Ectodermal cell (in vitro differentiated cells): ENCODE measurements around the gene PLIN3.
A peak's percentile ranks its signal among the peaks of the same experiment; 100 is the strongest.
"Not testable (repeated sequence)": the region's sequence is repeated elsewhere in the genome, so short reads cannot be mapped to it uniquely, and the experiment has no call there.

Source experiments
- H3K27ac ChIP-seq: 2 replicates; pipeline ENCODE4 v1.7.0; 2013; ENCODE audit warnings: mild to moderate bottlenecking, low read depth, low read length; ENCODE audit not compliant: insufficient read depth, poor library complexity, severe bottlenecking
- H3K27me3 ChIP-seq: 2 replicates; pipeline ENCODE4 v1.7.0; 2013; ENCODE audit warnings: mild to moderate bottlenecking, low read length; ENCODE audit not compliant: insufficient read depth, control insufficient read depth, poor library complexity, severe bottlenecking
- H3K36me3 ChIP-seq: one replicate; pipeline ENCODE4 v1.7.0; 2013; ENCODE audit warnings: low read length; ENCODE audit not compliant: control insufficient read depth, insufficient read depth
- H3K4me1 ChIP-seq: one replicate; pipeline ENCODE4 v1.7.0; 2013; ENCODE audit warnings: low read length; ENCODE audit not compliant: control insufficient read depth, insufficient read depth
- H3K4me3 ChIP-seq: 2 replicates; pipeline ENCODE4 v1.7.0; 2013; ENCODE audit warnings: low read depth, low read length, control low read depth; ENCODE audit not compliant: insufficient read depth
- H3K9me3 ChIP-seq: 2 replicates; pipeline ENCODE4 v1.7.0; 2013; ENCODE audit warnings: mild to moderate bottlenecking, low read length, moderate library complexity; ENCODE audit not compliant: control insufficient read depth
- WGBS, 2 experiments: methylation state at CpG; one replicate each; pipeline ENCODE4 v1.1.7; 2013; ENCODE audit warnings: missing lambda C conversion rate in 2 of 2; 5-methylcytosine and 5-hydroxymethylcytosine counted together

PLIN3 gene

DNA sequence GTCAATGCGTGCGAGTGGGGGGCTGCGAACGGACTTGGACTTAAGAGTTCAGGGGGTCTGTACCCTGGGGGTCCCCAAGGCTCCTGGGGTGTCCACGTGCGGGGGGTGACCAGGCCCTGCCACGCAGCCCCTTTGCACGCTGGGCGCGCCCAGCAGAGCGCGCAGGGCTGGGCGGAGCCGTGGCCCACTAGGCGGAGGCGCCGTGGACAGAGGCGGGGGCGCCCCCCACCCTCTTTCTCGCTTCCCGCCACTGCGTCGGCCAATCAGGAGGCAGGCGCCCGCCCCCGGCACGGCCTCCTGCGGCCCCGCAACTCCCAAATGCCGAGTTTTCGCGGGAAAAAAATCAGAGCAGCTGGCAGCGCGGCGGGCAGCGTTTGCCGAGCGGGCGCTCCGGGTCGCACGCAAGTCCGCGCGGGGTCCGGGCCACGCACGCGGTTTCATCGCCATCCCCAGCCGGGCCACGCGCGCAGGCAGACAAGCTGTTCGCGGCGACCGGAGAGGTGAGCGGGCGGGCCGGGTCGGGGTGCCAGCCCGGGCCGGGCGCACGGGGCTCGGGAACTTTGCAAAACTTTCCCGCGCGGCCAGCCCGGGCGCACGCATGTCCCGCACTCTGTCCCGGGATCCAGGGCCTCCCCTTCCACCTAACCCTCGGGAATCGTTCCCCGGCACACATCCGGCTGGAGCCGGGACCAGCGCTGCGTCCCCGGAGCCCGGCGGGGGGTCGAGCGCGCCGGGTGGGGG lies 41.9 kb upstream of the PLIN3 start, which contains the start of gene UHRF1:
TSS of gene UHRF1 (plus strand) at position 346 of the 741 bp plus-strand sequence. CDS start 1,385 bp downstream, outside the sequence.
- Histone ChIP-seq H3K27ac (no peak within 1 kb of the TSS), H3K36me3 (peaks cover 4% of the 10 kb centered on the region), H3K9me3 (no peaks in the 10 kb centered on the region), H3K27me3 (no peaks in the 10 kb centered on the region), H3K4me1 (peaks cover 21% of the 10 kb centered on the region), H3K4me3 (peak within 1 kb of the TSS; percentile 63)
- 5% methylated on average over 89 of the region's 89 CpGs for WGBS, 2 experiments

DNA sequence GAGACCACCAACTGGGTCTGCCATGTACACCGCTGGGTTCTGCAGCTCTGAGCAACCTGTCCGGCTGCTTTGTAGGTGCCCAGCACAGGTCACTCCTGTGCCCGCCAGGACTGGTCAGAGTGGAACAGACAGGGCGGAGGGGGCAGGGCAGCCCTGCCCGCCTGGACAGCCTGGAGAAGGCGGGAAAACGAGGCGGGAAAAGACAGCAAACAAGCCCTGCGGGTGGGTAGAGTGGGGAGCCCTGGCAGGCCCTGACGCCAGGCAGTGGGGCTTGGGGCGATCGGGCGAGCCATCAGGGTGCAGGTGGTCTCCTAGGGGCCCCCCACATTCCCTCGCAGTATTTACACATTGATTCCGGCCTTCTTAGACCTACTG lies 41.3 kb upstream of the PLIN3 start:
- Histone ChIP-seq H3K27ac (no peak overlapping the region), H3K4me3 (no peak overlapping the region), H3K27me3 (no peaks in the 10 kb centered on the region), H3K4me1 (peaks cover 18% of the 10 kb centered on the region), H3K9me3 (no peaks in the 10 kb centered on the region), H3K36me3 (no peaks in the 10 kb centered on the region)
- WGBS, 2 experiments, result 79 to 81% methylated on average over 15 of the region's 15 CpGs

DNA sequence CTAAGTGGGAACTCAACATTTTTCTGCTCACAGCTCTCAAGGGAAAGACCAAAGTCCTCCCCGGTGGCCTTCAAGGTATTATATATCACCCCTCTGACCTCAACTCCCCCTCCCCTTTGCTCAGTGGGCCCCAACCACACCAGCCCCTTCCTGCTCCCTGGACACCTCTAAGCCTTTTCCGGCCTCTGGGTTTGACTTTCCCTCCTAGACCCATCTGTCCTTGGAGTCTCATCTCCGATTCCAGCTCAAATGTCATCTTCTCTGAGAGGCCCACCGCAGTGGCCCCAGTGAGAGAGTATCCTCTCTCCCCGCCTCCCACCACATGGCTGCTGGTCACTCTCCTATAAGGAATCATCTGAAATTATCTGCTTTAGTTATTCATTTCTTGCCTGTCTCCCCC lies 40.9 kb upstream of the PLIN3 start:
- H3K27ac ChIP-seq, result no peak overlapping the region
- H3K4me3 ChIP-seq, result no peak overlapping the region
- 76 to 79% methylated on average over 5 of the region's 5 CpGs for WGBS, 2 experiments
- H3K4me1 ChIP-seq, result peaks cover 18% of the 10 kb centered on the region
- no peaks in the 10 kb centered on the region for H3K27me3 ChIP-seq
- no peaks in the 10 kb centered on the region for H3K36me3 ChIP-seq
- H3K9me3 ChIP-seq, result no peaks in the 10 kb centered on the region

DNA sequence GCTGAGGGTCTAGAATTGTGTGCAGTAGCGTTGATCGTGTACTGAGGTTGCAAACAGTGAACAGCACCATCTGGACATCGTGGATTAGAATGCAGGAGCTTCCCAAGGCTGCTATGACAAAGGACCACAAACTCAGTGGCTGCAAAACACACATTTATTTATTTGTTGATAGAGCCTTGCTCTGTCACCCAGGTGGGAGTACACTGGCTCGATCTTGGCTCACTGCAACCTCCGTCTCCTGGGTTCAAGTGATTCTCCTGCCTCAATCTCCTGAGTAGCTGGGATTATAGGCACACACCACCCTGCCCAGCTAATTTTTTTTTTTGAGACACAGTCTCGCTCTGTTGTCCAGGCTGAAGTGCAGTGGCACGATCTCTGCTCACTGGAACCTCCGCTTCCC lies 39.5 kb upstream of the PLIN3 start:
- 94 to 95% methylated on average over 8 of the region's 8 CpGs for WGBS, 2 experiments
- H3K36me3 ChIP-seq, result no peaks in the 10 kb centered on the region
- H3K27ac ChIP-seq, result no peak overlapping the region
- H3K4me1 ChIP-seq, result peaks cover 14% of the 10 kb centered on the region
- no peak overlapping the region for H3K4me3 ChIP-seq
- no peaks in the 10 kb centered on the region for H3K27me3 ChIP-seq
- H3K9me3 ChIP-seq, result no peaks in the 10 kb centered on the region

DNA sequence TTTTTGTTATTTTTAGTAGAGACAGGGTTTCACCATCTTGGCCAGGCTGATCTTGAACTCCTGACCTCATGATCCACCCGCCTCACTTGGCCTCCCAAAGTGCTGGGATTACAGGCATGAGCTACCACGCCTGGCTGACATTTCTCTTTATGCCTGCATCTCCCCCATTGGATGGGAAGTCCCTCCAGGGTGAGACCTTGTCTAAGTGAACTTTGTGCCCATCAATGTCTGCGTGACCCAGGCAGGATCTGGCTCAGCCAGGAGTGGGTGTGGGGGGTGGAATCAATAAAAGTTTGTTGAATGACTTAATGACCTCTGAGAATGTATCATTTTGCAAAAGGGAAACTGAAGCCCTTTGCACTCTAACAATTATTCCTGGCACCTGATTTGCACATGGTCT lies 37.0 kb upstream of the PLIN3 start:
- Histone ChIP-seq H3K27ac (no peak overlapping the region), H3K27me3 (no peaks in the 10 kb centered on the region), H3K36me3 (no peaks in the 10 kb centered on the region), H3K4me3 (no peak overlapping the region), H3K4me1 (no peaks in the 10 kb centered on the region), H3K9me3 (no peaks in the 10 kb centered on the region)
- 89 to 94% methylated on average over 3 of the region's 3 CpGs for WGBS, 2 experiments

DNA sequence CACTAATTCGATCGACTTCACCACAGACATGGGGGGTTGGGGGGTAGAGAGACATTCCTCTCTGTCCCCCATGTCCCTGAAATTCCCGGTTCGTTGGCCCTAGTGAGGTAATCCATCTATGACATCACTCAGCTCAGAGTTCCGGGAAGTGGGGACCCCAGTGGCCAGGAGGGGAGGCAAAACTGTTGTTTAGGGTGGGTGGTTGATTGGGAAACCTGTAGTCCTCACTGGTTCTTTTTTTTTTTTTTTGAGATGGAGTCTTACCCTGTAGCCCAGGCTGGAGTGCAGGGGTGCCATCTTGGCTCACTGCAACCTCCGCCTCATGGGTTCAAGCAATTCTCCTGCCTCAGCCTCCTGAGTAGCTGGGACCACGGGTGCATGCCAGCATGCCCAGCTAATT lies 35.3 kb upstream of the PLIN3 start, which contains the start of gene ARRDC5:
TSS of gene ARRDC5 (minus strand) at position 101 of the 400 bp plus-strand sequence. CDS start at position 30, 71 bp downstream.
- no peak within 1 kb of the TSS for H3K4me3 ChIP-seq
- no peaks in the 10 kb centered on the region for H3K36me3 ChIP-seq
- H3K27me3 ChIP-seq, result no peaks in the 10 kb centered on the region
- no peaks in the 10 kb centered on the region for H3K4me1 ChIP-seq
- WGBS, 2 experiments, result 90 to 91% methylated on average over 7 of the region's 7 CpGs
- H3K27ac ChIP-seq, result no peak within 1 kb of the TSS
- H3K9me3 ChIP-seq, result no peaks in the 10 kb centered on the region

DNA sequence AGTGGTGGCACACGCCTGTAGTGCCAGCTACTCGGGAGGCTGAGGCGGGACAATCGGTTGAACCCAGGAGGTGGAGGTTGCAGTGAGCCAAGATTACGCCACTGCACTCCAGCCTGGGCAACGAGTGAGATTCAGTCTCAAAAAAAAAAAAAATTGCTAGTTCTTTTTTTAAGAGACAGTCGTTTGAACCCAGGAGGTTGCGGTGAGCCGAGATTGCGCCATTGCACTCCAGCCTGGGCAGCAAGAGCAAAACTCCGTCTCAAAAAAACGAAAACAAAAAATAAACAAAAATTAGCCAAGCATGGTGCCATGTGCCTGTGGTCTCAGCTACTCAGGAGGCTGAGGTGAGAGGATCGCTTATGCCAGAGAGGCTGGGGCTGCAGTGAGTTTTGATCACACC lies 33.4 kb upstream of the PLIN3 start:
- 94 to 95% methylated on average over 13 of the region's 13 CpGs for WGBS, 2 experiments

DNA sequence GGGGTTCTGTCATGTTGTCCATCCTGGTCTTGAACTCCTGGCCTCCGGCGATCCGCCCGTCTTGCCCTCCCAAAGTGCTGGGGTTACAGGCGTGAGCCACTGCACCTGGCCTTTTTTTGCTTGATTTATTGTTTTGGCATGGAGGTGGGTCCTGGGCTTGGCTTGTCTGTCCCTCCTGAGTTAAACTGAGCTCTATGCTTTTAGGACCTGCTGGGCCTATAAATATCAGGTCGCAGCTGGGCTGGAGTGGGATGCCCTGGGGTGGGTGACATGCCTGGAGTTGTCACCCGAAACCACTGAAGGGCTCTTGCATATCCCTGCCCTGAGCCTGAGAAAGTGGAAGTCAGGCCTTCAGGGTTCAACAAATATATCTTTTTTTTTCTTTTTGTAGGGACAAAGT lies 29.7 kb upstream of the PLIN3 start:
- WGBS, 2 experiments, result 83 to 87% methylated on average over 7 of the region's 7 CpGs

More for the DNA sequence above, 33.4 kb upstream of the PLIN3 start:
- not testable (repeated sequence) for H3K27me3 ChIP-seq, H3K4me3 ChIP-seq, H3K27ac ChIP-seq, H3K4me1 ChIP-seq, H3K36me3 ChIP-seq, H3K9me3 ChIP-seq

DNA sequence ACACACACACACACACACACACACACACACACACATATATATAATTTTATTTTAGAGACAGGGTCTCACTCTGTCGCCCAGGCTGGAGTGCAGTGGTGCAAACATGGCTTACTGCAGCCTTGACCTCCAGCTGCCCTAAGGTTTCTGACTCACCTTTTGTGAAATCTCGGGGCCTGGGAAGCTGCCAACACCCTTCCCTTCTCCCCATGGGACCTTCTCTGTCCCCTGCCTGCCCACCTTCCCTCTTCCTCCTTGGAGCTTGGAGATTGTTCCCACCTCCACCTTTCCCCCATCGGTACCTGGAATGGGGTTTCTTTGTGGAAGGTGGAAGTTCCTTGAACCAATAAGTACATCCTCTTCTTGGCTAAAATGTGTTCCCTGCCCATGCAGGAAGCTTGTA lies 28.9 kb upstream of the PLIN3 start:
- peaks cover 4% of the 10 kb centered on the region for H3K4me1 ChIP-seq
- no peak overlapping the region for H3K27ac ChIP-seq
- no peak overlapping the region for H3K4me3 ChIP-seq
- no peaks in the 10 kb centered on the region for H3K9me3 ChIP-seq
- H3K27me3 ChIP-seq, result no peaks in the 10 kb centered on the region
- WGBS, 2 experiments, result 90 to 91% methylated on average over 2 to 3 of the region's 3 CpGs
- no peaks in the 10 kb centered on the region for H3K36me3 ChIP-seq

More for the DNA sequence above, 29.7 kb upstream of the PLIN3 start:
- no peaks in the 10 kb centered on the region for H3K9me3 ChIP-seq
- no peak overlapping the region for H3K4me3 ChIP-seq
- H3K36me3 ChIP-seq, result no peaks in the 10 kb centered on the region
- H3K27me3 ChIP-seq, result no peaks in the 10 kb centered on the region
- no peak overlapping the region for H3K27ac ChIP-seq
- H3K4me1 ChIP-seq, result peaks cover 4% of the 10 kb centered on the region

DNA sequence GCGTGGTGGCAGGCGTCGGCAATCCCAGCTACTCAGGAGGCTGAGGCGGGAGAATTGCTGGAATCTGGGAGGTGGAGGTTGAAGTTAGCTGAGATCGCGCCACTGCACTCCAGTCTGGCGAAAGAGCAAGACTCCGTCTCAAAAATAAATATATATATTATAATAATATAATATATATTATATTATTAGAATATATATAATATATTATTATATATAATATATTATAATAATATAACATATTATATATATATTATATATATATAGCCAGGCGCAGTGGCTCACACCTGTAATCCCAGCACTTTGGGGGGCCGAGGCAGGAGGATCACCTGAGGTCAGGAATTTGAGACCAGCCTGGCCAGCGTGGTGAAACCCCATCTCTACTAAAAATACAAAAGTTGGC lies 25.5 kb upstream of the PLIN3 start:
- not testable (repeated sequence) for H3K27me3 ChIP-seq, H3K4me3 ChIP-seq, H3K4me1 ChIP-seq, H3K36me3 ChIP-seq, H3K9me3 ChIP-seq, H3K27ac ChIP-seq
- 92 to 93% methylated on average over 7 of the region's 11 CpGs for WGBS, 2 experiments
